HL-60 (cell line): ENCODE measurements around the gene UTF1.

Experiments used
- DNase-seq, 2 experiments: peaks; one replicate each; pipeline ENCODE4 v3.0.0-alpha.2; 2010 to 2020; ENCODE audit warnings: low read depth in 1 of 2, low spot score in 1 of 2
- H3K27ac ChIP-seq: fragments of 250-450 bp; sonication (Bioruptor Pico); replicated peaks from 2 replicates; pipeline ENCODE4 v1.5.1; 2020; ENCODE audit warnings: mild to moderate bottlenecking, moderate library complexity
- H3K27me3 ChIP-seq: fragments of 250-450 bp; sonication (Bioruptor Pico); 2 replicates; pipeline ENCODE4 v1.5.1; 2021; ENCODE audit warnings: mild to moderate bottlenecking, moderate library complexity; ENCODE audit not compliant: insufficient read depth, poor library complexity, severe bottlenecking
- H3K4me3 ChIP-seq: replicated peaks from 2 replicates; pipeline ENCODE4 v1.5.1; 2011; ENCODE audit warnings: mild to moderate bottlenecking, control low read depth, low read length; ENCODE audit not compliant: insufficient read depth
- CTCF ChIP-seq: IDR thresholded peaks from one replicate; pipeline ENCODE4 v1.5.1; 2011; ENCODE audit warnings: low read length, control low read depth, inconsistent platforms; ENCODE audit not compliant: insufficient read depth
- GABPA ChIP-seq: IDR thresholded peaks from 2 replicates; pipeline ENCODE4 v1.6.1; 2012; ENCODE audit warnings: low read depth
- POLR2AphosphoS5 ChIP-seq: IDR thresholded peaks from 2 replicates; pipeline ENCODE4 v1.6.1; 2012; ENCODE audit warnings: low read depth
- REST ChIP-seq: IDR thresholded peaks from 2 replicates; pipeline ENCODE4 v1.6.1; 2012; ENCODE audit warnings: low read depth; ENCODE audit not compliant: insufficient replicate concordance
- SPI1 ChIP-seq: IDR thresholded peaks from 2 replicates; pipeline ENCODE4 v1.6.1; 2012; ENCODE audit warnings: low read depth, mild to moderate bottlenecking, borderline replicate concordance

Gene UTF1

GRCh38 chr10:133224076-133224475, 5.9 kb upstream of the UTF1 start:
- TF ChIP-seq POLR2AphosphoS5: no peak
- no peak for TF ChIP-seq SPI1
- TF ChIP-seq REST: no peak
- no peak for TF ChIP-seq CTCF
- TF ChIP-seq GABPA: no peak
- no peak overlapping the region for H3K4me3 ChIP-seq
- H3K27me3 ChIP-seq: peaks cover 36% of the 10 kb centered on the region
- DNase-seq: no peak
- no peak overlapping the region for H3K27ac ChIP-seq

- no peak overlapping the region for H3K4me3 ChIP-seq
- H3K27me3 ChIP-seq: peaks cover 33% of the 10 kb centered on the region
- TF ChIP-seq SPI1 (no peak), POLR2AphosphoS5 (no peak), GABPA (no peak), CTCF (no peak), REST (no peak)
- no peak for DNase-seq
- H3K27ac ChIP-seq: no peak overlapping the region
Measured at GRCh38 chr10:133224756-133225372, 5.2 kb upstream of the UTF1 start.

GRCh38 chr10:133225707-133226191, 4.3 kb upstream of the UTF1 start:
- peaks cover 33% of the 10 kb centered on the region for H3K27me3 ChIP-seq

More at GRCh38 chr10:133225707-133226191, 4.3 kb upstream of the UTF1 start:
- no peak overlapping the region for H3K27ac ChIP-seq
- no peak overlapping the region for H3K4me3 ChIP-seq
- no peak for DNase-seq
- TF ChIP-seq POLR2AphosphoS5: no peak
- no peak for TF ChIP-seq CTCF
- TF ChIP-seq REST: no peak
- TF ChIP-seq GABPA: no peak
- peak; percentile 17; the same call in 1 of the 2 replicates for TF ChIP-seq SPI1
